GM19468 (cell line): ENCODE results near the gene MEP1B.
"Not testable (repeated sequence)": the region's sequence is repeated elsewhere in the genome, so short reads cannot be mapped to it uniquely, and the experiment has no call there.

Source experiments
- ATAC-seq: cut with Tn5 transposase; IDR thresholded peaks from one replicate; pipeline ENCODE4 v1.9.1; 2021; ENCODE audit warnings: mild to moderate bottlenecking, moderate library complexity, moderate number of reproducible peaks; ENCODE audit not compliant: unreplicated experiment; ENCODE audit errors: extremely low read depth

Gene MEP1B

DNA sequence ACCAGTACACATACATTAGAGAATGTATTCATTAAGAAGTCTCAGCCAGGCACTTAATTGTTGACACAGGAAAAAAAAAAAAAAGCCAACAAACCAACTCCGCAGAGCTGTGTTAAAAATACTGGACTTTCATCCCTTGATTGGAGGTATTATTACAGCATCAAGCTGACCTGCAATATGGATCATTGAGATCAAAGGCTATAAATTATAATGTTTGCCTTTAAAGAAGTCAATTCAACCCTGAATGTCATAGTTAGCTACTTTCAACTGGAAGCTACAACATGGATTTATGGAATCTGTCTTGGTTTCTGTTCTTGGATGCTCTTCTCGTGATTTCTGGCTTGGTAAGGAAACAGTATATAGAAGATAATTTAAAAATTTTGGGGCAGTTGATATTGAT is at the start of gene MEP1B:
MEP1B (plus strand) TSS at position 250 of the 400 bp plus-strand sequence; CDS start at position 282, 32 bp downstream.
- no peak for ATAC-seq

DNA sequence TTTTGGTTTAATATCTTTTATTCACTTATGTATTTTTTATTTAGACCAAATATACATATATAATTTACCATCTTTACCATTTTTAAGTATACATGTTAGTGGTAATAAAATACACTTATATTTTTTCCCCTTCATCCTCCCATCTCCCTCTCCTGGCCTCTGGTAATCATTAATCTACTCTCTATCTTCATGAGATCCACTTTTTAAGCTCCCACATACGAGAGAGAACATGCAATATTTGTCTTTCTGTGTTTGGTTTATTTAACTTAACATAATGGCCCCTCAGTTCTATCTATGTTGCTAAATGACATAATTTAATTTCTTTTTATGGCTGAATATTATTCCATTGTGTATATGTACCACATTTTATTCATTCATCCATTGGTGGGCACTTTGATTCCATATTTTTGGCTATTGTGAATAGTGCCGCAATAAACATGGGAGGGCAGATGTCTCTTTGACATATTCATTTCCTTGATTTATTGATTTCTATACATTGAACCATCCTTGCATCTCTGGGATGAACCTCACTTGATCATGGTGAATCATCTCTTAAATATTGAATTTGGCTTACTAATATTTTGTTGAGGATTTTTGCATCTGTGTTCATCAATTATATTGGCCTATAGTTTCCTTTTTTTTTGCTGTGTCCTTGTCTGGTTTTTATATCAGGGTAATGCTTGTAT is 41.5 kb upstream of the MEP1B start:
- ATAC-seq: no peak

DNA sequence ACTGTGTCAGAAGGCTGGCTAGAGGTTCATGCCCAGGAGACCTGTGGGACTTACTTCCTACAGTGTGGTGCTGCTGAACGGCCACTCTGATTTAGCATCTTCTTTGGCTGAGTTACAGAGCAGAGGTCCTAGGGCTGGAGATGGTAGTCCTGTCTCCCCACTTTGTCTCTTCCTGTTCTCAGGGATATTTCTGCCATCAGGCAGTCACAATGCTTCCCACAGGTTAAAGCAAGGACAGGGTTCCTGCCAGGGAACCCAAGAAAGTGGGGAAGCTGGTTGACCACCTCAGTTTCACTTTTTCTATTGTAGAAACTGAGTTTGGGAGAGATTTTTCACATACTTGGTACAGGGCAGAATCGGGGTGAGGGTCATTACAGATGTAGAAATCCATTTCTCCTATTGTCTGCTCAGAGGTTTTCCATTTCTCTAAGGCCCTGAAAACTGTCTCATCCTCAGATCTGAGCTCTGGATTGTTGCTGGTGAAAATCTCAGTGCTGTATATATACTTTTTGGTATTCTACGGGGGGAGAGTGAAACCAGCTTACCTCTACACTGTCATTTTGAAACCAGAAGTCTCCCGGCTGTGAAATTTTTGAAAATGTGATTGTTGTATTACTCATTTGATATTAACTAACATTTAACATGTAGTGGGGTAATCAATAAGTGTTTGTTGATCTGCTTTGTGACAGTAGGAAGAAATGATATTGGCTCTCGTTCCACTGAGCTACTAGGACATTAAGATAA is 37.0 kb upstream of the MEP1B start:
- peak; percentile 53 for ATAC-seq

DNA sequence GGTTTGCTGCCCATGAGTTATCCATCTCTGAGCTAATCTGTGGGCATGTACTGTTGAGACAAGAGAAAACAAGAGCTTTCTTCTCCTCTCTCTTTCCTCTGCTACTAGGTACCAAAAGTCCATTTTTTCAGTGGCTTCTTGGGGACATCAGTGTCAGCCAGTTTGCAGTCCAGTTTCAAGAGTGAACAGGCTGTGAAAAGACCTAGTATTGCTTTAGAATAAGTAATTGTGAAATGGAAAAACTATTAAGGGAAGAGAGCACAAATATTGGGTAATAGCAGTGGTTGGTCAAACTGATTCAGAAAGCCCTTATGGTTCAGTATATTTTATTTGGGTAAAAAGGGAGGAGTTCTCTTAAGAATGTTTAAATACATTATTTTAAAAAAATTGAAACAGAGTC is 33.0 kb upstream of the MEP1B start:
- ATAC-seq: no peak

DNA sequence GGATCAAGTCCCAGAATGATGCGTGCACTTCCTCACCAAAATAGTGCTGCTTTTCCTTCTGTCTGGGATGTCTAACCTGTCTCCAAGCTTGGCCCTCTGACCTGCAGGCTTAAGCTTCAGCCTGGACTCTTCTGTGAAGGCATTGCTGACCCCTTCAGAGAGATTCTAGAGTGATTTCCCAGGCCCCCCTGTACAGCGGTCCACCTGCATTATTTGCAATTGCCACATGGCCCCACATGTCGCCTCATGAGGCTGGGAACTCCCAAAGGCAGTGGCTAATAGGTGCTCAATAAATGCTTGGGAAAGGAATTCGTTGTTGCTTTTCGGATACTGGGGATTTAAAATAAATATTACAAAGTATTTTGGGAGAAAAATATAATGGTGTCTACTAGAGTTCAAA is 32.3 kb upstream of the MEP1B start:
- ATAC-seq: no peak

DNA sequence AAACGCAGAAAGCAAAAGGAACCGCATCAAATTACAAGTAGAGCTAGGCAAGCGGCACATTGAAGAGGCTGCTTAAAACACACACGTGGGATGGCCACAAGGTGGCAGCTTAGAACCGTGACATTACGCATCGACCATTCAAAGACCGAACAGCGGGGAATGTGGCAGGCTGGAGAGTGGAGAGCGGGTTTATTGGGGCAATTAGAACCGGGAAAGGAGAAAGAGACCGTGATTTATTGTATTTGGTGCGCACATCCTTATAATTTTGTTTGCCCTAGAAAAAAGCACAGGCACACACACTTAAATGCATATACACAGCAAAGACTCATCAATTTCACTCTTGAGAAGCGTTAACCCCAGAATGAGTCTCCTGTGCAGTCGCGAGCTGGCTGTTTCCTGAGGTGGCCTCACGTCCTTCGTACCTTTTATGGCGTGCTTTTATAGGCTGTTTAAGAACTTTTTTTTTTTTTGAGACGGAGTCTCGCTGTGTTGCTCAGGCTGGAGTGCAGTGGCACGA is 31.7 kb upstream of the MEP1B start:
- ATAC-seq: peak; percentile 86

DNA sequence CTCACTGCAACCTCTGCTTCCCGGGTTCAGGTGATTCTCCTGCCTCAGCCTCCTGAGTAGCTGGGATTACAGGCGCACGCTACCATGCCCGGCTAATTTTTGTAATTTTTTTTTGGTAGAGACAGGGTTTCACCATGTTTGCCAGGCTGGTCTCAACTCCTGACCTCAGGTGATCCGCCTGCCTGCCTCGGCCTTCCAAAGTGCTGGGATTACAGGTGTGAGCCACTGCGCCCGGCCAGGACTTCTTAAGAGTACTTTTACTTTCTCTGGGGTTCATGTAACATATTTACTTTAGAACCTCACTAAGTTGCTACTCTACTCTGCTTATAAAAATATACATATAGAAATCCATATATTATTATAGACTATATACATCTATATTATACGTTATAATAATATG is 31.2 kb upstream of the MEP1B start:
- ATAC-seq: not testable (repeated sequence)

DNA sequence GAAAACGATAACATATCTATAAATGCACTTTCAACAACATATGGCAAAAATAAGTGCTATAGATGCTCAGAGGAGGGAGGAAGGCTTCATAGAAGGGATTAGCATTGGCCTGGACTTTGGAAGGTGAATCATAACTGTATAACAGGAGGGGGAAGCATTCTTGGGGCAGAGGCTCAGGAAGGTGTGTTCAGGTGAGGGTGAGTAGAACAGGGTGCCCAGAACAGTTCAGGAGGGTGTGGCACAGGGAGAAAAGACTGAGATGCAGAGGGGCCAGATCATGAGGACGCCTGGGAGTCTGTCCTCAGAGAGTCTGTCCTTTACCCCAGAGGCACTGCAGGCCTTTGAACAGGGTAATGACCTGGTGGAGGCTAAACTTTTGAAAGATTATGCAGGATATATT is 29.3 kb upstream of the MEP1B start:
- no peak for ATAC-seq

DNA sequence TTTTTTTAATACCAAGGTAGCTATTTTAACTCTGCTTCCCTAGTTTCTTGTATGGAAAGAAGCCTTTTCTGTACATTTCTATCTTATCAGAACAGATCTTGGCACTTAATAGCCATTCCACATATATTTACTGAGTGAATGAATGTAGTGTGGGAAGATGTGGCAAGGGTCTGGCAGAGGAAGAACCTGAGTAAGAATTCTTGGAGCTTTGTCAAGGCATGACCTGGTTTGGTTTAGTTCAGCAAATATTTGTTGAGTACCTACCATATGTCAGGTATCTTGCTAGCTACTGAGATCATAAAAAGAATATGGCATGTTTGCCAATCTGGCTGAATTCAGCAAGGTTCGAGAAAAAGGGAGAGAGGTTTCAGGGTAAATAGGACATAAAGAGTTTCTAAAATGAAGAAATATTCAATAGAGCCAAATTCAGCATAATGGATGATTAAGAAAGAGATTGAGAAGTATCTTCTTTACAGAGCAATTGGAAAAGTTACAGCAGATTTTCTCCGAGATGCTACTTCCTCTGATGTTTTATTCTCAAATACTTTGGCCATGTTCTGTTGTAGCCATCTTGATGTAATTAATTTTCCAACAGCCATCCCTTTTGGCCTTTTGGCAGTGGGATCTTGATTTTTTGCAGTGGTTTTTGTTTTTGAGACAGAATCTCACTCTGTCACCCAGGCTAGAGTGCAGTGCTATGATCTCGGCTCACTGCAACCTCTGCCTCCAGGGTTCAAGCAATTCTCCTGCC is 21.7 kb upstream of the MEP1B start:
- no peak for ATAC-seq

DNA sequence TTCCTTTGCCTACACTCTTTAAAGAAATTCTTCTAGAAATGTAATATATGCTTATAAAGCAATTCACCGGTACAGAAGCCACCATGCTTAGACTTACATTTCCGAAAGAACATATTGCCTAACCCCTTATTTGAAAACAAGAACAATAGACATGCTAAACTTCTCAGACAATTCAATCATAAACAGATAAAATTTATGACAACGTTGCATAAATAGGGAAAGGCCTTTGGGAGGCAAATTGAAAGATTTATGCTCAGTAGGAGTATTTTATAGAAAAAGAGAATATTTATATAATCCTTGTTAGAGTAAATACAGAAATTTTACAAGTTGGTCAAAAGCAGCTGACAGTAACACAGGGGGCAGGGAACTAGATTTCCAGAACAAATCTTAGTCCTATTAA is 16.2 kb upstream of the MEP1B start:
- no peak for ATAC-seq

DNA sequence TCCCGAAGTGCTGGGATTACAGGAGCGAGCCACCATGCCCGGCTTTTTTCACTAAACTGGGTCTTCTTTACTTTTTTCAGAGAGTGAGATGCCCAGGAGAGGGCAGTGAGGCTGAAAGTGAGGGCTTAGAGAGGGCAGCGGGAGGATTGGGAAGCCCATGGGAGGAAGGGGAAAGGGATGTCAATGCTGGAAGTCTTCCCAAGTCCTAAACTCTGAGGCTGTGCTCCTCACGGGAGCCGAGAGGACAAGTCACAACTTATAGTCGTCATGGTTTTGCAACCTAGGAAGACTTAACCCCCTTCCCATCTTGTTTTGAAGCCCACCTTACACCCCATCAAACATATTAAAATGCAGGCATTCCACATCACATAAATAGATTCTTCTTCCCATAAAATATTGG is 15.1 kb upstream of the MEP1B start:
- no peak for ATAC-seq

DNA sequence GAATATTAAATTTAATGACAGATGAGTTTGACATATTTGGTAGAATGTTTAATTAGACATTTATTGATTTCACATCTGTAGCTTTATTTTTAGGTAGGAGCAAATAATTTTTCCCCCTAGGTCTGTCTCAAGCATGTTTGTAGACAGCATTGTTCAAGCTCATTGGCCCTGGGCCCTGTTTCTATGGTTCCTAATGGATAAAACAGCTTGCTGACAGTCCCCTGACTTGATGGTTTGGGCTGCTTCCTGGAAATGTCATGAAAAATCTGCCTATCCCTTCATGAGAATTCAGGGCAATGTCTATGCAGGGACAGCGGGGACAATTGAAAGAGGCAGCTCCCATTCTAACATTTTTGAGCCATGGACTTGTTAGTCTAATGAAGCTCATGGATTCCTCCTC is 14.6 kb upstream of the MEP1B start:
- no peak for ATAC-seq

DNA sequence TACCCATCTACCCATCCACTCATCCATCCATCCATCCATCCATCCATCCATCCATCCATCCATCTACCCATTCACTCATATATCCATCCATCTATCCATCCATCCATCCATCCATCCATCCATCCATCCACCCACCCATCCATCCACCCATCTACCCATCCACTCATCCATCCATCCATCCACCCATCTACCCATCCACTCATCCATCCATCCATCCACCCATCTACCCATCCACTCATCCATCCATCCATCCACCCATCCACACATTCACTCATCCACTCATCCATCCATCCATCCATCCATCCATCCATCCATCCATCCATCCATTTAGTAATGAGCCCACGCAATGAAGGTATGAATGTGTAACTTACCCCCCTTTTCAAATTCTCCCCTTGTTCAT is 13.1 kb upstream of the MEP1B start:
- not testable (repeated sequence) for ATAC-seq

DNA sequence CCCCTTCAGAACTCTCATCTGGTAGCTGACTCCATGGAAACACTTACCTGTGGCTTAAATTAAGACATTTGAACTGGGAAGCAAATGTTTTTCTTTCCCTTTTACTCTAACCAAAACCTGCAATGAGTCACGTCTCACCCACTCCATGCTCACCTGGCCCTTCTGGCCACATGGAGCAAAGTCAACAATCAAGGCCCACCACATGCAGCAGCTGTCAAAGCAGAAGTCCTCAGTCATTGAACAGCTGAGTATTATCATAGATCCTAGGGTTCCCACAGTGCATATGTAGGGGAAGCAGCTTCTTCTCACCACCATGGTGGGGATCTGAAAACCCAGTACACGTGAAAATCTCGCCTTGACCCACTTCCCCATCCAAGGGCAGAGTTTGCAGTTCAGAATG is 12.3 kb upstream of the MEP1B start:
- no peak for ATAC-seq

DNA sequence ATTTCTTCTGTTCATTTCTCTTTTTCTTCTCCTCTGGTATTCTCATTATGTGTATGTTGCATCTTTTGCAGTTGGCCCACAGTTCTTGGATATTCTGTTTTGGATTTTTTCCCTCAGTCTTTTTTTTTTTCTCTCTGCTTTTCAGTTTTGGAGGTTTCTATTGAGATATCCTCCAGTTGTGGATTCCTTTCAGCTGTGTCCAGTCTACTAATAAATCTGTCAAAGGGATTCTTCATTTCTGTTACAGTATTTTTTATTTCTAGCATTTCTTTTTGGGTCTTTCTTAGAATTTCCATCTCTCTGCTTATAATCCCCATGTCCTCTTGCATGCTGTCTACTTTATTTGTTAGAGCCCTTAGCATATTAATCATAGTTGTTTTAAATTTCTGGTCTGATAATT is 6.3 kb upstream of the MEP1B start:
- ATAC-seq: no peak

DNA sequence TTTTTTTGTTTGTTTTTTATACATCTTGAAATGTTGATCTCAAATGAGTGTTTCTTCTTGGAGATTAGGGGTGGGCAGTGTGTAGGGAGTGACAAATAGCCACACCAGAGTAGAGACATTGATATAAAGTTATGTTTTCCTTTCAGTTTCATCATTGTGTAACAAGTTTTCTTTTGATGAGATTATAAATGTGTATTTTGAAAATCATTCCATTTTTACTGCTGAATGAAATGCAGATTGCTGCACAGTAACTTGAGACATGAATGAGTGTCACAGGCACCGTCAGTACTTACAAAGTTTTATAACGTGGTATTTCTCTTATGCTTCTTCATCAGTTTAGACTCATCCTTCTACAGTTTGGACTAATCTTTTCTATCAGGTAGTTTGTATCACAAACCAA is 370 bp downstream of the MEP1B start:
- ATAC-seq: no peak

DNA sequence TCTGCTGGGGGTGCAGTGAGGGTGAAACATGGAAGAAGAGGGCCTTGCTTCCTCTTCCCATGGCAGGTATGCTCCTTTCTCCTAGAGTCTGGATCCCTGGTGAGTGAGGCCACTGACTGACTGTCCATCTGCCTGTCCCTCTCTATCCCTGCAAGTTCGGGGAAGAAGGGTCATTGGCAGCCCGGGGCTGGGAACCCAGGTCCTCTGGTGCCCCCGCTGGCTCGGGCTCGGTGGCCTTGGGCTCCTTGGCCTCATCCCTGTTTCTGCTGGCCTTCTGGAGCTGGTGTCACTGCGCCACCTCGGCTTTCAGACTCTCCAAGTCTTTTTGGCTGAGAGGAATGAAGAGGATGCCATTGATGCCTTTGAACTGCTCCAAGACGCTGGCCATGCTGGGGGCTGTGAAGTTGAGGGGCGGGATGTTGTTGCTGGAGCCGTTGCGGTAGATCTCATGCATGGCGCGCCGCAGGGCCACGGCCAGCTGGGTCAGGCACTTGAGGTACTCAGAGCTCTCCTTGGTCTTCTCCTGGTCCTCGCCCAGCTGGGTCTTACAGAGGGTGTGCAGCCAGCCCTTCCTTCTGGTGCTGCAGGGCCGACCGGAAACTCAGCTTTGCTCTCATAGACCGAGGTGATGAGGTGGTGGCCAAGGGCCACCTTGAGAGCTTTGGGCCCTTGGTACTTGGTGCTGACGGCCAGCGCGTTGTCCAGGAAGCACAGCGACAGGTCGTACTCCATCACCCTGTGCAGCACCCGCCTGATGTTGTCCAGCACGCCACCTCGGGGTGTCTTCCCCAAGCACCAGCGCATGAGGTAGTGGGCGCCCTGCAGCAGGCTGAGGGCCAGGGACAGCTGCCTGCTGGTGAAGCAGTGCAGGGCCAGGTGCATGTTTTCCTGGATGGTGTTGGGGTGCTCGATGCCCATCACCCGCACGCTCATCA is 6.3 kb downstream of the MEP1B start:
- no peak for ATAC-seq

DNA sequence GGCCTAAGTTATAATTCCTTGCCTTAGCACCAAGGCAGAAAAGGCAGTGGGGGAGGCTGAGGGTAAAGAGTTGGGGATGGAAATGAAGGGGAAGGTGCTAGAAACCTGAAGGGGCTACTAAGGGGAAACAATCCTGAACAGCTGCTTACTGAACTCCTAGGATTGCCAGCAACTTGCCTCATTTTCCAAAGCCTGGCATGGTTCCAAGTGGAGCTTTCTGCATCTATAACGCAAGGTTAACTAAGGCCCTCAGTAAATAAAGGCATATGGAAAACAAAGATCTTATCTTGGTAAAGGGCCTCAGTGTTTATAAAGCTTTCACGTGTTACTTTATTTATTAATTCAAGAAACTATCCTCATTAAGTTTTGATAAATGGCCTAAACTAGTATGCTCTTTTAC is 10.9 kb downstream of the MEP1B start:
- no peak for ATAC-seq

DNA sequence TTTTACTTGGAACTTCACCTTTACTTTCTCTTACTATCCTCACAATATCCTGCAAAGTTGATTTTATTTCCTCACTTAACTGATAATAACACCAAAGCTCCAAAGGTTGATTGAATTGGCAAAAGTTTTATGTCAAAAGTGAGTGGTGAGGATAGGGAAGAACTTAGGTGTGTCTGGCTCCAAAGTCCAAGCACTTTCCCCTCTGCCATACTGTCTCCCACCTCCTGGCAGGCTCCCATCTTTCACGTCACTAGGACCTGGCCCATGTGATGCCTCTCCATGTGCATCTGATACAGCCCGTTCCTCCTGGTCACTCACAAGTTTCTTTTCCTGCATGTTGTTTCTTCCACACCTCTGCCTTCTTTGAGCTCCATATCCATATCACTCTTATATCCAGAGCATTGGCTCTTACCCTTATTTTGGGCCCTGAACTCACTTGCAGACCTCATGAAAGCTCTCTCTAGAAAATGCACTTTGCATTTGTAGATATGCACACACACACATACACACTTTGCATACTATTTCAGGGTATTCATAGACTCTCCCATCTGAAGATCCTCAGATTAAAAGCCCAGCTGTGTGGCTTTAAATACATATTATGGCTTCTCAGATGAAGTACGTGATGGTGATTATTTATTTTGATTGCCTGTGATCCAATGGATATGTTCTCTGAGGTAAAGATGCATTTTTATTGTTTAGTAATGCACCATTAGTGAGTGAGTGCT is 12.3 kb downstream of the MEP1B start:
- ATAC-seq: no peak
